Measurements from ENCODE around the gene CTNNA1.

Gene CTNNA1

GRCh38 chr5:138903130-138903775 lies 150.0 kb downstream of the CTNNA1 start:
- in situ Hi-C loops (cut with MboI; ENCODE audit: low pct_unique_long_range_greater_than_20kb, low sequenced_read_pairs, unreplicated experiment): no loop called here
- no peak for TF ChIP-seq CTCF (IDR thresholded peaks at IDR 0.05; ENCODE audit: extremely low read depth, insufficient read depth, missing control alignments)
- DNase-seq (ENCODE audit: low spot score): no peak

- DNase-seq (ENCODE audit: low spot score): no peak
- in situ Hi-C loops (cut with MboI; ENCODE audit: low pct_unique_long_range_greater_than_20kb, low sequenced_read_pairs, unreplicated experiment): no loop called here
- no peak for TF ChIP-seq CTCF (IDR thresholded peaks at IDR 0.05; ENCODE audit: extremely low read depth, insufficient read depth, missing control alignments)
Measured at GRCh38 chr5:138905541-138905940, 152.3 kb downstream of the CTNNA1 start.

- in situ Hi-C loops (cut with MboI; ENCODE audit: low pct_unique_long_range_greater_than_20kb, low sequenced_read_pairs, unreplicated experiment): no loop called here
- no peak for DNase-seq (ENCODE audit: low spot score)
- no peak for TF ChIP-seq CTCF (IDR thresholded peaks at IDR 0.05; ENCODE audit: extremely low read depth, insufficient read depth, missing control alignments)
Measured at GRCh38 chr5:138909734-138910133, 156.5 kb downstream of the CTNNA1 start.

GRCh38 chr5:138910546-138911185 lies 157.4 kb downstream of the CTNNA1 start:
- in situ Hi-C loops (cut with MboI; ENCODE audit: low pct_unique_long_range_greater_than_20kb, low sequenced_read_pairs, unreplicated experiment): no loop called here
- no peak for TF ChIP-seq CTCF (IDR thresholded peaks at IDR 0.05; ENCODE audit: extremely low read depth, insufficient read depth, missing control alignments)
- no peak for DNase-seq (ENCODE audit: low spot score)

GRCh38 chr5:138911441-138911840 lies 158.2 kb downstream of the CTNNA1 start:
- no peak for DNase-seq (ENCODE audit: low spot score)
- in situ Hi-C loops (cut with MboI; ENCODE audit: low pct_unique_long_range_greater_than_20kb, low sequenced_read_pairs, unreplicated experiment): no loop called here
- TF ChIP-seq CTCF (IDR thresholded peaks at IDR 0.05; ENCODE audit: extremely low read depth, insufficient read depth, missing control alignments): no peak

GRCh38 chr5:138912093-138912492 lies 158.9 kb downstream of the CTNNA1 start:
- no peak for TF ChIP-seq CTCF (IDR thresholded peaks at IDR 0.05; ENCODE audit: extremely low read depth, insufficient read depth, missing control alignments)
- no peak for DNase-seq (ENCODE audit: low spot score)
- in situ Hi-C loops (cut with MboI; ENCODE audit: low pct_unique_long_range_greater_than_20kb, low sequenced_read_pairs, unreplicated experiment): no loop called here

Data from GM13977 (cell line).